ENCODE results near the gene CD247.

The CD247 gene

GRCh38 chr1:167517535-167518330 is 596 bp downstream of the CD247 start:
- no peaks in the 10 kb centered on the region for H3K9me3 ChIP-seq (ENCODE audit: low read length)
- no peaks in the 10 kb centered on the region for H3K36me3 ChIP-seq (ENCODE audit: insufficient read depth, low read length)
- no peaks in the 10 kb centered on the region for H3K27me3 ChIP-seq (ENCODE audit: control insufficient read depth in 1 of 2, insufficient read depth in 2 of 2, low read length in 2 of 2)
- no peak overlapping the region for H3K4me3 ChIP-seq (ENCODE audit: low read depth in 1 of 2, low read length in 2 of 2)
- no peak overlapping the region for H3K27ac ChIP-seq (ENCODE audit: low read depth, low read length)
- no peak overlapping the region for H3K9ac ChIP-seq (ENCODE audit: low read length)
- no peaks in the 10 kb centered on the region for H3K4me1 ChIP-seq (ENCODE audit: insufficient read depth, low read length)

GRCh38 chr1:167516404-167517388 is 1.6 kb downstream of the CD247 start:
- H3K9ac ChIP-seq (ENCODE audit: low read length): no peak overlapping the region
- no peak overlapping the region for H3K27ac ChIP-seq (ENCODE audit: low read depth, low read length)

DNA sequence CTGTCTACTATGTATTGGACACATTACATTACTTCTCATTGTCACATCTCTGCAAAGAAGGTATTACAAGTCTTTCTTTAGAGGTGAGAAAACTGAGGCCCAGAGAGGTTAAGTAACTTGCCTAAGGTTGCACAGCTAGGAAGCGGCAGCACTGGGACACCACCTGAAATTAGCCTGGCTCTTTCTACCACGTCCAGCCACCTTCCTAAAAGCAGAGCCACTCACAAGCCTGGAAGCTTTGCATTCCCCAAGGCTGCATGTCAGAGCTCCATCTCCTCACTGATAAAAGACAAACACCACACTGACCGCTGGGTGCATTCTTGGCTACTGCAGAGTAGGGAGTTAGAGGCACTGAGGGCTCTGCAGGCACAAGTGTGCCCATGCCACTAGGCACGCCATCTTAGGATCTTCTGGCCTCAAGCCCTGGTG is 2.4 kb downstream of the CD247 start:
- Histone ChIP-seq H3K36me3 (ENCODE audit: insufficient read depth, low read length) (no peaks in the 10 kb centered on the region), H3K9ac (ENCODE audit: low read length) (no peak overlapping the region), H3K27me3 (ENCODE audit: control insufficient read depth in 1 of 2, insufficient read depth in 2 of 2, low read length in 2 of 2) (no peaks in the 10 kb centered on the region), H3K4me1 (ENCODE audit: insufficient read depth, low read length) (no peaks in the 10 kb centered on the region), H3K27ac (ENCODE audit: low read depth, low read length) (no peak overlapping the region), H3K9me3 (ENCODE audit: low read length) (no peaks in the 10 kb centered on the region), H3K4me3 (ENCODE audit: low read depth in 1 of 2, low read length in 2 of 2) (no peak overlapping the region)

More at GRCh38 chr1:167516404-167517388, 1.6 kb downstream of the CD247 start:
- Histone ChIP-seq H3K9me3 (ENCODE audit: low read length) (no peaks in the 10 kb centered on the region), H3K4me3 (ENCODE audit: low read depth in 1 of 2, low read length in 2 of 2) (no peak overlapping the region), H3K36me3 (ENCODE audit: insufficient read depth, low read length) (no peaks in the 10 kb centered on the region), H3K4me1 (ENCODE audit: insufficient read depth, low read length) (no peaks in the 10 kb centered on the region), H3K27me3 (ENCODE audit: control insufficient read depth in 1 of 2, insufficient read depth in 2 of 2, low read length in 2 of 2) (no peaks in the 10 kb centered on the region)

DNA sequence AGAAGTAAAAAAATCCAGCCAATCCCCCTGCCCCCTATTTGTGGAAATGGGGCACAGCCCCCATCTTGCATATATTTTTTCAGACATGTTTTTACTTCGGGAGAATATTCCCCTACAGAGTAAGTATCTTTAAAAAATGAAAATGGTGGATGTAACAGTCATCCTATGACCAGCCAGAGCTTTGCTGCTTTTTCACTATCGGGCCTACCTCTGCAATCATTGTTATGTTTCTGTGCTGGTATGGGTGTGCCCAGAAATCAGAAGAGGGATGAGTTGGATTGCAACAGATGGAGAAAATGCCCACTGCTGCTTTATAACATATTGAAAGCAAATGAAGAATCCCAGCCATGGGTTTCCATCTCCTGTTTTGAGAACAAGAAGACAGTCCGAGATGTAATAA is 2.9 kb downstream of the CD247 start:
- Histone ChIP-seq H3K9me3 (ENCODE audit: low read length) (no peaks in the 10 kb centered on the region), H3K27me3 (ENCODE audit: control insufficient read depth in 1 of 2, insufficient read depth in 2 of 2, low read length in 2 of 2) (no peaks in the 10 kb centered on the region), H3K27ac (ENCODE audit: low read depth, low read length) (no peak overlapping the region), H3K4me1 (ENCODE audit: insufficient read depth, low read length) (no peaks in the 10 kb centered on the region), H3K4me3 (ENCODE audit: low read depth in 1 of 2, low read length in 2 of 2) (no peak overlapping the region), H3K9ac (ENCODE audit: low read length) (no peak overlapping the region), H3K36me3 (ENCODE audit: insufficient read depth, low read length) (no peaks in the 10 kb centered on the region)

DNA sequence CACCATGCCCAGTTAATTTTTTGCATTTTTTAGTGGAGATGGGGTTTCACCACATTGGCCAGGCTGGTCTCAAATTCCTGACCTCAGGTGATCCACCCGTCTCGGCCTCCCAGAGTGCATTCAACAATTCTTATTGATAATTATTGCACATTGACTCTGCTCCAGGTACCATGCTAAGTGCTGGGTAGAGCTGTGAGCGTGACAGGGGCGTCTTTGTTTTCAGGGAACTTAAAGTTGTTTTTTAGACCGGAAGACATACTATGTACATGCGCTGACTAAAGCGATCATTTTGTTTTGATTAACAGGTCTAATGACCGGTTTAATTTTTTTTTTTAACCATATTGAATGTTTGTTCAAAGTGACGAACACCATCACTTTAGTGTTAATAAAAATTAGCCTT is 4.0 kb downstream of the CD247 start:
- Histone ChIP-seq H3K4me3 (ENCODE audit: low read depth in 1 of 2, low read length in 2 of 2) (no peak overlapping the region), H3K4me1 (ENCODE audit: insufficient read depth, low read length) (no peaks in the 10 kb centered on the region), H3K27me3 (ENCODE audit: control insufficient read depth in 1 of 2, insufficient read depth in 2 of 2, low read length in 2 of 2) (no peaks in the 10 kb centered on the region), H3K27ac (ENCODE audit: low read depth, low read length) (no peak overlapping the region), H3K9ac (ENCODE audit: low read length) (no peak overlapping the region), H3K9me3 (ENCODE audit: low read length) (no peaks in the 10 kb centered on the region), H3K36me3 (ENCODE audit: insufficient read depth, low read length) (no peaks in the 10 kb centered on the region)

GRCh38 chr1:167512046-167512654 is 6.2 kb downstream of the CD247 start:
- Histone ChIP-seq H3K9ac (ENCODE audit: low read length) (no peak overlapping the region), H3K4me3 (ENCODE audit: low read depth in 1 of 2, low read length in 2 of 2) (no peak overlapping the region), H3K27ac (ENCODE audit: low read depth, low read length) (no peak overlapping the region), H3K9me3 (ENCODE audit: low read length) (no peaks in the 10 kb centered on the region), H3K4me1 (ENCODE audit: insufficient read depth, low read length) (no peaks in the 10 kb centered on the region), H3K36me3 (ENCODE audit: insufficient read depth, low read length) (no peaks in the 10 kb centered on the region), H3K27me3 (ENCODE audit: control insufficient read depth in 1 of 2, insufficient read depth in 2 of 2, low read length in 2 of 2) (no peaks in the 10 kb centered on the region)

DNA sequence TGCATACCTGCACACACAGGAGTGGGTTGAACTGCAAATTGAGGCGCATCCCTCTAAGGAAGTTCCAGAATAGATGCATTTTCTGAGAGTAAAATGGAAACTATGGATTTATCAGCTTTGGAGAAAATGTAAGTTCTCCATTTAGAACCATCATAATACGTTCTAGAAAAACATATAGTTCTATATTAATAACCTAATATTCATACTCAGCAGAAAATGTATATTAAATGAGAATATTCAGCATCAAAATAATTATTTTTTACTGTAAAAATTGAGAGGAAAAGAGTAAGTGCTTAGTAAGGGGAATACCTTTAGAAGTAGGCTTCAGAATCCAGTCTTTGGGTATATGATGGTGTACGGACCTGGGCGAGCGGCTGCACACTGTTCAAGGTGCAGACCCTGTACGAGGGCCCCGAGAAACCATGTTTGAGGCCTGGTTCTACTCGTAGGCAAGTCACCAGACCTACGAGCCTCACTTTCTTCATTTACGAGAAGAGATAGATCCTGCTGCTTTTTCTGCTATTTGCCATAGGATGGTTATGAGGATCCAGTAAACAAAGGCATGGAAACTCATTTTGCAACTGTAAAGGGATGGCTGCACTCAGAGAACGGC is 6.8 kb downstream of the CD247 start:
- Histone ChIP-seq H3K4me1 (ENCODE audit: insufficient read depth, low read length) (no peaks in the 10 kb centered on the region), H3K4me3 (ENCODE audit: low read depth in 1 of 2, low read length in 2 of 2) (no peak overlapping the region)

GRCh38 chr1:167510881-167511280 is 7.4 kb downstream of the CD247 start:
- Histone ChIP-seq H3K4me3 (ENCODE audit: low read depth in 1 of 2, low read length in 2 of 2) (no peak overlapping the region), H3K27ac (ENCODE audit: low read depth, low read length) (no peak overlapping the region), H3K9me3 (ENCODE audit: low read length) (no peaks in the 10 kb centered on the region), H3K36me3 (ENCODE audit: insufficient read depth, low read length) (no peaks in the 10 kb centered on the region), H3K27me3 (ENCODE audit: control insufficient read depth in 1 of 2, insufficient read depth in 2 of 2, low read length in 2 of 2) (no peaks in the 10 kb centered on the region), H3K9ac (ENCODE audit: low read length) (no peak overlapping the region), H3K4me1 (ENCODE audit: insufficient read depth, low read length) (no peaks in the 10 kb centered on the region)

More for the DNA sequence above, 6.8 kb downstream of the CD247 start:
- H3K27me3 ChIP-seq (ENCODE audit: control insufficient read depth in 1 of 2, insufficient read depth in 2 of 2, low read length in 2 of 2): no peaks in the 10 kb centered on the region
- H3K9me3 ChIP-seq (ENCODE audit: low read length): no peaks in the 10 kb centered on the region
- H3K27ac ChIP-seq (ENCODE audit: low read depth, low read length): no peak overlapping the region
- H3K36me3 ChIP-seq (ENCODE audit: insufficient read depth, low read length): no peaks in the 10 kb centered on the region
- no peak overlapping the region for H3K9ac ChIP-seq (ENCODE audit: low read length)

DNA sequence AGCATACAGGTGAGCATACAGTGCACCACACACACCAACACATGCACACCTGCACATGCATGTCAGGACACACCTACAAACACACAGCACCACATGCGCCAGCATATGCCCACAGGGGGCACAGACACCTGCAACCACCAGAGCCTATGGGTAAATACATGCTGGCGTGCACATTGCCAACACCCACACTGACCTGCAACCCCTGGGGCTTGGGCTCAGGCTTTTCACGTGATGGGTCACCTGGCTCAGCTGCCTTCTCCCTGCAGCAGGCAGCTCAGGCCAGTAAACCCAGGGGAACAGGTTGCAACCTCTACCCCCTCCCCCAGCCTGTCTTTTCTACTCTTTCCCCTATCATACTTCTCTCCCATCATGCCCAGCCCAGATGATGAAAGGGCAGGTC is 8.1 kb downstream of the CD247 start:
- no peak overlapping the region for H3K9ac ChIP-seq (ENCODE audit: low read length)

GRCh38 chr1:167509587-167509986 is 8.7 kb downstream of the CD247 start:
- Histone ChIP-seq H3K9me3 (ENCODE audit: low read length) (no peaks in the 10 kb centered on the region), H3K27ac (ENCODE audit: low read depth, low read length) (no peak overlapping the region), H3K4me3 (ENCODE audit: low read depth in 1 of 2, low read length in 2 of 2) (no peak overlapping the region), H3K4me1 (ENCODE audit: insufficient read depth, low read length) (no peaks in the 10 kb centered on the region), H3K27me3 (ENCODE audit: control insufficient read depth in 1 of 2, insufficient read depth in 2 of 2, low read length in 2 of 2) (no peaks in the 10 kb centered on the region), H3K36me3 (ENCODE audit: insufficient read depth, low read length) (no peaks in the 10 kb centered on the region), H3K9ac (ENCODE audit: low read length) (no peak overlapping the region)

More for the DNA sequence above, 8.1 kb downstream of the CD247 start:
- Histone ChIP-seq H3K9me3 (ENCODE audit: low read length) (no peaks in the 10 kb centered on the region), H3K36me3 (ENCODE audit: insufficient read depth, low read length) (no peaks in the 10 kb centered on the region), H3K4me3 (ENCODE audit: low read depth in 1 of 2, low read length in 2 of 2) (no peak overlapping the region), H3K27ac (ENCODE audit: low read depth, low read length) (no peak overlapping the region), H3K27me3 (ENCODE audit: control insufficient read depth in 1 of 2, insufficient read depth in 2 of 2, low read length in 2 of 2) (no peaks in the 10 kb centered on the region), H3K4me1 (ENCODE audit: insufficient read depth, low read length) (no peaks in the 10 kb centered on the region)

GRCh38 chr1:167507719-167508118 is 10.6 kb downstream of the CD247 start:
- no peaks in the 10 kb centered on the region for H3K36me3 ChIP-seq (ENCODE audit: insufficient read depth, low read length)
- H3K4me1 ChIP-seq (ENCODE audit: insufficient read depth, low read length): no peaks in the 10 kb centered on the region
- no peak overlapping the region for H3K4me3 ChIP-seq (ENCODE audit: low read depth in 1 of 2, low read length in 2 of 2)
- no peaks in the 10 kb centered on the region for H3K27me3 ChIP-seq (ENCODE audit: control insufficient read depth in 1 of 2, insufficient read depth in 2 of 2, low read length in 2 of 2)
- no peak overlapping the region for H3K27ac ChIP-seq (ENCODE audit: low read depth, low read length)
- no peaks in the 10 kb centered on the region for H3K9me3 ChIP-seq (ENCODE audit: low read length)
- H3K9ac ChIP-seq (ENCODE audit: low read length): no peak overlapping the region
